D721Med (cell line): Measurements from ENCODE around the gene RAPGEF6.

Experiments
- DNase-seq: peaks from one replicate; pipeline ENCODE4 v3.0.0; 2011; ENCODE audit warnings: low spot score; ENCODE audit not compliant: insufficient read length
- FAIRE-seq: peaks from 2 replicates; lab custom pipeline; 2011; peaks lifted over from hg19 to GRCh38; lab: Jason Lieb, UNC
- CTCF ChIP-seq: IDR thresholded peaks from 2 replicates; pipeline ENCODE4 v1.5.1; 2012; ENCODE audit warnings: mild to moderate bottlenecking, control low read depth; ENCODE audit not compliant: insufficient read depth; ENCODE audit errors: missing control alignments

Gene RAPGEF6

GRCh38 chr5:131619102-131619501 lies 15.9 kb downstream of the RAPGEF6 start:
- DNase-seq = no peak
- TF ChIP-seq CTCF = no peak
- FAIRE-seq = no peak

- DNase-seq = no peak
- no peak for FAIRE-seq
- no peak for TF ChIP-seq CTCF
These were observed 17.7 kb downstream of the RAPGEF6 start for GRCh38 chr5:131617140-131617822.

- FAIRE-seq (no peak), DNase-seq (no peak)
- TF ChIP-seq CTCF = no peak
These were observed 19.1 kb downstream of the RAPGEF6 start for GRCh38 chr5:131615957-131616356.

- no peak for TF ChIP-seq CTCF
- no peak for DNase-seq
- FAIRE-seq = no peak
These were observed 21.6 kb downstream of the RAPGEF6 start for GRCh38 chr5:131613423-131613822.

GRCh38 chr5:131611064-131611381 lies 24.0 kb downstream of the RAPGEF6 start:
- no peak for DNase-seq
- no peak for FAIRE-seq
- no peak for TF ChIP-seq CTCF

GRCh38 chr5:131610198-131611063 lies 24.6 kb downstream of the RAPGEF6 start:
- TF ChIP-seq CTCF = no peak
- FAIRE-seq (no peak), DNase-seq (no peak)

GRCh38 chr5:131609774-131610173 lies 25.3 kb downstream of the RAPGEF6 start:
- no peak for TF ChIP-seq CTCF
- DNase-seq (no peak), FAIRE-seq (no peak)
